GM23338 (cell line): ENCODE results near the gene TSPAN7. TPM values are rescaled to one million over a fixed set of nuclear protein-coding genes. Genes with fewer than 3 reads are reported as not detected.

Experiments
- ATAC-seq: fragments of 200-7000 bp; cut with Tn5 transposase; 3 replicates; pipeline ENCODE4 v1.9.1; 2020
- DNase-seq: peaks from one replicate; pipeline ENCODE4 v3.0.0-alpha.2; 2015; ENCODE audit warnings: low spot score
- H2AFZ ChIP-seq: fragments of 200-600 bp; sonication (generic); 2 replicates; pipeline ENCODE4 v1.8.0; 2016; ENCODE audit warnings: antibody characterized with exemption, mild to moderate bottlenecking, moderate library complexity
- H3F3A ChIP-seq: fragments of 200-600 bp; sonication (generic); replicated peaks from 2 replicates; pipeline ENCODE4 v1.8.0; 2017; ENCODE audit warnings: antibody characterized with exemption, mixed run types, low read depth
- H3K27ac ChIP-seq: fragments of 200-600 bp; sonication (generic); 2 replicates; pipeline ENCODE4 v1.6.1; 2016; ENCODE audit warnings: low read depth
- H3K27me3 ChIP-seq: fragments of 200-600 bp; sonication (generic); 2 replicates; pipeline ENCODE4 v1.8.0; 2016; ENCODE audit warnings: mild to moderate bottlenecking, mixed run types, moderate library complexity; ENCODE audit not compliant: insufficient read depth
- H3K36me3 ChIP-seq: fragments of 200-600 bp; sonication (generic); 2 replicates; pipeline ENCODE4 v1.8.0; 2016; ENCODE audit warnings: mild to moderate bottlenecking; ENCODE audit not compliant: insufficient read depth
- H3K4me1 ChIP-seq: fragments of 200-600 bp; sonication (generic); 2 replicates; pipeline ENCODE4 v1.8.0; 2016; ENCODE audit warnings: mild to moderate bottlenecking, moderate library complexity; ENCODE audit not compliant: insufficient read depth
- H3K4me2 ChIP-seq: fragments of 200-600 bp; sonication (generic); 2 replicates; pipeline ENCODE4 v1.7.1; 2017; ENCODE audit warnings: mixed run types
- H3K4me3 ChIP-seq: fragments of 200-600 bp; sonication (generic); 2 replicates; pipeline ENCODE4 v1.6.1; 2016; ENCODE audit warnings: mixed run types
- H3K79me2 ChIP-seq: fragments of 200-600 bp; sonication (generic); replicated peaks from 2 replicates; pipeline ENCODE4 v1.8.0; 2017; ENCODE audit warnings: mild to moderate bottlenecking; ENCODE audit not compliant: insufficient read depth
- H3K9me2 ChIP-seq: fragments of 200-600 bp; sonication (generic); 2 replicates; pipeline ENCODE4 v1.8.0; 2017; ENCODE audit not compliant: insufficient read depth
- H4K20me1 ChIP-seq: fragments of 200-600 bp; sonication (generic); replicated peaks from 2 replicates; pipeline ENCODE4 v1.8.0; 2017; ENCODE audit warnings: mild to moderate bottlenecking; ENCODE audit not compliant: insufficient read depth
- H3K27ac Mint-ChIP-seq: 2 replicates; pipeline ENCODE4 v1.8.0; 2020; ENCODE audit warnings: inconsistent platforms, mild to moderate bottlenecking, moderate library complexity, mixed read lengths
- H3K27me3 Mint-ChIP-seq: 3 replicates; pipeline ENCODE4 v1.8.0; 2022; ENCODE audit warnings: low read depth, mild to moderate bottlenecking, moderate library complexity, mixed read lengths, inconsistent platforms; ENCODE audit not compliant: insufficient read depth, poor library complexity
- H3K36me3 Mint-ChIP-seq: 3 replicates; pipeline ENCODE4 v1.8.0; 2021; ENCODE audit warnings: low read depth, mild to moderate bottlenecking, inconsistent platforms, moderate library complexity, mixed read lengths
- H3K4me1 Mint-ChIP-seq: 3 replicates; pipeline ENCODE4 v1.8.0; 2020; ENCODE audit warnings: mild to moderate bottlenecking, inconsistent platforms, mixed read lengths
- H3K4me3 Mint-ChIP-seq: 3 replicates; pipeline ENCODE4 v1.8.0; 2021; ENCODE audit warnings: moderate library complexity, mild to moderate bottlenecking, inconsistent platforms, mixed read lengths
- H3K9me3 Mint-ChIP-seq: 3 replicates; pipeline ENCODE4 v1.8.0; 2020; ENCODE audit warnings: moderate library complexity, mild to moderate bottlenecking, inconsistent platforms, mixed read lengths
- CREB1 ChIP-seq: fragments of 250-450 bp; sonication (Bioruptor Pico); IDR thresholded peaks from 2 replicates; pipeline ENCODE4 v1.5.0; 2020; ENCODE audit warnings: low read depth, mild to moderate bottlenecking, moderate library complexity
- CTCF ChIP-seq, 2 experiments: fragments of 200-600 bp in 1 of 2; sonication (generic) in 1 of 2; conservative IDR thresholded peaks; 2 replicates each; pipeline versions ENCODE4 v1.5.1 to v1.6.1; 2016 to 2017; ENCODE audit warnings: antibody characterized with exemption in 2 of 2, low read depth in 2 of 2, mild to moderate bottlenecking in 2 of 2, moderate library complexity in 1 of 2
- POLR2AphosphoS5 ChIP-seq: IDR thresholded peaks from 2 replicates; pipeline ENCODE4 v1.6.1; 2016; ENCODE audit warnings: antibody characterized with exemption, low read depth
- REST ChIP-seq: IDR thresholded peaks from one replicate; pipeline ENCODE4 v1.6.1; 2018; ENCODE audit warnings: antibody characterized with exemption; ENCODE audit not compliant: unreplicated experiment
- STAT1 ChIP-seq: IDR thresholded peaks from one replicate; pipeline ENCODE4 v1.6.1; 2016; ENCODE audit warnings: antibody characterized with exemption; ENCODE audit not compliant: unreplicated experiment
- ZNF331 ChIP-seq: fragments of 250-450 bp; sonication (Bioruptor Pico); IDR thresholded peaks from 2 replicates; pipeline ENCODE4 v1.5.0; 2020; ENCODE audit warnings: low read depth, mild to moderate bottlenecking, moderate library complexity
- ZNF462 ChIP-seq: fragments of 250-450 bp; sonication (Bioruptor Pico); IDR thresholded peaks from 2 replicates; pipeline ENCODE4 v1.5.0; 2020; ENCODE audit warnings: mild to moderate bottlenecking, moderate library complexity
- polyA plus RNA-seq: library from polyadenylated mRNA; unstranded; fragments of >200 nt; fragmentation: Nextera tagmentation; extraction: Ambion mirVana; gene quantifications from 2 replicates; pipeline ENCODE4 v1.2.1, GENCODE V29; 2016
- total RNA-seq: library from RNA; depleted of rRNA; stranded (reverse); fragments of >200 nt; shearing (Covaris generic); gene quantifications from 2 replicates; pipeline ENCODE4 v1.2.3, GENCODE V29; 2014

The TSPAN7 gene
- total and polyA plus RNA-seq, 2 experiments from 2014 or later = 7.2 to 11.5 TPM

GRCh38 chrX:38514016-38514854, 47.1 kb upstream of the TSPAN7 start (continued):
- TF ChIP-seq ZNF462 (CRISPR knock-in tag) (no peak), REST (no peak)

- Histone ChIP-seq H3K36me3 (no peaks in the 10 kb centered on the region), H3K79me2 (no peaks in the 10 kb centered on the region), H3K4me2 (no peak overlapping the region), H3K9me2 (no peaks in the 10 kb centered on the region), H3K27ac (no peak overlapping the region), H2AFZ (no peak overlapping the region), H3F3A (no peaks in the 10 kb centered on the region), H4K20me1 (no peaks in the 10 kb centered on the region), H3K27me3 (no peaks in the 10 kb centered on the region), H3K4me3 (no peak overlapping the region), H3K4me1 (no peaks in the 10 kb centered on the region)
- no peaks in the 10 kb centered on the region for H3K9me3 Mint-ChIP-seq
- H3K4me1 Mint-ChIP-seq = no peaks in the 10 kb centered on the region
- ATAC-seq (no peak), DNase-seq (no peak)
- TF ChIP-seq CREB1 (CRISPR knock-in tag) (no peak), POLR2AphosphoS5 (no peak), CTCF (conservative IDR thresholded peaks at IDR 0.05; ENCODE audit: low read depth in 2 of 2) (no peak), REST (no peak), ZNF331 (CRISPR knock-in tag) (no peak), STAT1 (no peak)
- no peak overlapping the region for H3K27ac Mint-ChIP-seq
- H3K4me3 Mint-ChIP-seq = no peak overlapping the region
- H3K36me3 Mint-ChIP-seq = no peaks in the 10 kb centered on the region
- H3K27me3 Mint-ChIP-seq = no peaks in the 10 kb centered on the region
Measured at GRCh38 chrX:38515291-38515690, 46.1 kb upstream of the TSPAN7 start.
